Hypothalamus (tissue), 51 donors: ENCODE results near the gene MDM4.
"Not testable (repeated sequence)": the region's sequence is repeated elsewhere in the genome, so short reads cannot be mapped to it uniquely, and the experiment has no call there.

Experiments
- DNase-seq, 51 donors: peaks; one replicate each; lab custom pipeline; 2025; lab: John Stamatoyannopoulos, UW

MDM4 gene

GRCh38 chr1:204507317-204508105, 8.7 kb upstream of the MDM4 start:
- DNase-seq, result peak in 16 of 51 donors; percentile 12 to 79 (median 30)

GRCh38 chr1:204509186-204509635, 7.0 kb upstream of the MDM4 start:
- no peak for DNase-seq

DNA sequence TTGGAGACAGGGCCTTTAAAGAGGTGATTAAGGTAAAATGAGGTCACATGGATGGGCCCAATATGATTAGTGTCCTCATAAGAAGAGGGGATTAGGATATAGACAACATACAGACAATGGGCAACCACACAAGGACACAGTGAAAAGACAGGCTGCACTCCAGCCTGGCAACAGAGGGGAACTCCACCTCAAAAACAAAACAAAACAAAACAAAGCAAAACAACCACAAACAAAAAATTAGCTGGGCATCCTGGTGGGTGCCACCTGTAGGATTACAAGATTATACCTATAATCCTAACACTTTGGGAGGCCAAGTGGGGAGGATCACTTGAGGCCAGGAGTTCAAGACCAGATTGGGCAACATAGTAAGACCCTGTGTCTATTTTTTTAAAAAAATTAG, 4.8 kb upstream of the MDM4 start:
- DNase-seq, result no peak

DNA sequence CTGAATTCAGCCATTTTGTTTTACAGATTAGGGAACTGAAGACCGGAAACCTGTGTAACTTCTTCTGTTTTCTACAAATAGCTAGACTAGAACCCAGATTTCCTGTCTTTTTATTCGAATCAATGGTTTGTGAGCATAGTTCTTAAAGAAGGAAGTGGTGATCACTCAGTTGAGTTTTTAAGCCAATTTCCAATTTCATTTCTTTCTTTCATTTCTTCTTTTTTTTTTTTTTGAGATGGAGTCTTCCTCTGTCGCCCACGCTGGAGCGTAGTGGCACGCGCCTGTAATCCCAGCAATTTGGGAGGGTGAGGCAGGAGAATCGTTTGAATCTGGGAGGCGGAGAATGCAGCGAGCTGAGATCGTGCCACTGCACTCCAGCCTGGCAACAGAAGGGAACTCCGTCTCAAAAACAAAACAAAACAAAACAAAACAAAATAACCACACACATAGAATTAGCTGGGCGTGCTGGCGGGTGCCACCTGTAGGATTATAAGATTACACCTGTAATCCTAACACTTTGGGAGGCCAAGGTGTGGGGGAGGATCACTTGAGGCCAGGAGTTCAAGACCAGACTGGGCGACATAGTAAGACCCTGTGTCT, 3.0 kb upstream of the MDM4 start:
- peak in 2 of 51 donors; percentile 9 to 19 for DNase-seq

DNA sequence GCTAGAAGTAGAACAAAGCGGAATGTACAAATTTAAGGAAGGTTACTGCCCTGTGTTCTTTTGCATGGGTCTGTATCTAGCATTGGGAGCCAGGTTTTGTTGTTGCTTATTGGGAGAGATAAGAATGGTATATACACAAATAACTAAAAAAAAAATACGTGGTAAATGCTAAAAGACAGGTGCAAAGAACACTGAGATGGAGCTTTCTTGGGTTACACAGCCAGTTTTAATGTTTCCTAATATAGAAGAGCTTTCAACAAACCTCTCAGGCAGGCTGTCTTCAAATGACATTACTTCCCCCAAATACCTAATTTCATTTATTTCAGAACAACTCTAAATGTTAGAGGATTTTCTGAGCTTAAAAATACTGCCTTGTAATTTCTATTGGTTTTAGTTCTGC, 1.4 kb upstream of the MDM4 start:
- no peak for DNase-seq

- DNase-seq, result not testable (repeated sequence)
Measured at GRCh38 chr1:204517382-204517781, 1.2 kb downstream of the MDM4 start.

- no peak for DNase-seq
Measured at GRCh38 chr1:204520834-204521709, 4.9 kb downstream of the MDM4 start.

DNA sequence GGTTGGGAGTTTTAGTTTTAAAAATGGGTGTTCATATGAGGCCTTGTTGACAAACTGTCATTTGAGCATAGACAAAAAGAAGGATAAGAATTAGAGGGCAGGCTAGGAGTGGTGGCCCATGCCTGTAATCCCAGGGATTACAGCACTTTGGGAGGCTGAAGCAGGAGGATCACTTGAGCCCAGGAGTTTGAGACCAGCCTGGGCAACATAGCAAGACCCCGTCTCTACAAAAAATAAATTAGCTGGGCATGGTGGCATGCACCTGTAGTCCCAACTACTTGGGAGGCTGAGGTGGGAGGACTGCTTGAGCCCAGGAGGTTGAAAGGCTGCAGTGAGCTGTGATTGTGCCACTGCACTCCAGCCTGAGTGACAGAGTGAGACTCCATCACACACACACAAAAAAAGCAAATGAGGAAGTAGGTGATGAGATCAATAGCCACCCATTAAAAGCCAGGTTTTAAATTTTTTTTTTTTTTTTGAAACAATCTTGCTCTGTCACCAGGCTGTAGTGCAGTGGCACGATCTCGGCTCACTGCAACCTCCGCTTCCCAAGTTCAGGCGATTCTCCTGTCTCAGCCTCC, 5.8 kb downstream of the MDM4 start:
- DNase-seq, result not testable (repeated sequence)

DNA sequence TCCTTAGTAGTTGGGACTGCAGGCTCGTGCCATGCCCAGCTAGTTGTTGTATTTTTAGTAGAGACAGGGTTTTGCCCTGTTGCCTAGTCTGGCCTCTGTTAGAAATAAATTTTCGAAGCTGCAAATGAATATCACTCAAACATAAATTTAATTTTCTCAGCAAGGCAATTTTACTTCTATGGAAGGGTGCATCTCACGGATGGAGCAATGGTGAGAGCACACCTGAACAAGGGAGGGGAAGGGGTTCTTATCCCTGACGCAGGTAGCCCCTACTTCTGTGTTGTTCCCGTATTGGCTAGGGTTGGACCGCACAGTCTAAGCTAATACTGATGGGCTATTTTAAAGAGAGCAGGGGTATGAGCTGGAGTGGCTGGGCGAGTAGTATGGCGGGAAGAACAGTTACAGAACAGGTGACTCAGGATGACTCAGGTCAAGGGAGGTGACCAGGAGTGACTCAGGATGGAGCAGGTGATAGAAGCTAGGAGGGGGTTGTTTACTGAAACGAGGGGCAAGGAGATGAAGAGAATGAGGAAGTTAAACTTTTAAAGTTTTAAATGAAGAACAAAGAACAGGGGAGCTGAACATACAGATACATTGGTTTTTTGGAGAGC, 7.5 kb downstream of the MDM4 start:
- DNase-seq, result no peak

DNA sequence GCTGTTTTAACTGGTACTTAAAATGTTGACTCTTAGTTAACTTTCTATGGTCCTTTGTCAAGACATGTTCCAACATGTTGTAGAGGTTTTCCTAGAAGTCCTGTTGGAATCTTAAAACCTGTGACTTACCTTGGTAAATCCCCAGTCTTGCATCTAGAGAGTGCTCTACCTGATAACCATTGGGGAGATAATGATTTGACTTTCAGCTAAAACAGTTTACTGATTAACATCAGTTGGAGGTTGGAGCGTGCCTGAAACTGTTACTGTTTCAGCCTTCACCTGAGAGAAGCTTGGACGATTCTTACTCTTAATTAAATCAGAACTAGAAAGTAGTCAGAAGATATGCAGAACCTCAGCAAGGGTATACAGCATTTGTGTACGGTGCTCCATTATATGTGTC, 8.8 kb downstream of the MDM4 start:
- no peak for DNase-seq

DNA sequence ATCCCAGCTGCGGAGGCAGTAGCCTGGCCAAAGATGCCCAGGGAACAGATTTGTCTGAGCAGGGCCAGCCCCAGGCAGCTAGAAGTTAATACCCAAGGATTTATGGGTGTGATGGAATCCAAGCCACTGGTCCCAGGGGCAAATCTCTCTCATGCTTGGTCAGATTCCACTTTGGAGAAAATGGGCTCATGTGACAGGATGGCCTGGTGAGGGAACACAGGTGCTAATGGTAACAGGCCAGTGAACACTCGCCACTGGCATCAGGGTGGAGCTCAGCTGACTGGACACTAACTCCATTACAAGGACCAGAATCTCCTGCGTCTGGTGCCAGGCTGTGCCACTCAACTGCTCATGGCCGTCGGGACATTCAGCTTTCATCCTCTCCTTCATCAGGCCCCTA, 12.0 kb downstream of the MDM4 start:
- no peak for DNase-seq

DNA sequence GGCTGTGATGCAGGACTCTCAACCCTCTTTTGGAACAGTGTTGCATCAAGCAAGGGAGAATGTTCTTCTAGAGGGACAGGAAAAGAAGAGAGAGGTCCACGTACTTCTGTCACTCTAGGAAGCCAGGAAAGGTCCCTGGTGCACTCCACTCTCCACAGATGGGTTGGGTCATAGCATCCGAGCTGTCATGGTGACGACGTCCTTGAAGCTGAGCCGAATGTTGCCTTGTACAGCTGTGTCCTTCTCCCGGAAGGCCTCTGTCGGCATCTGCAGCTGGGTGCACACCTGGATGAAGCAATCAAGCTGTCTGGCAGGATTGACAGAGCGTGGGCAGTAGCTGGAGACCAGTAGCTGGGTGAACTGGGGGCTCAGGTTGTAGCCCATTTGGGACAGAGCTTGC, 12.5 kb downstream of the MDM4 start:
- no peak for DNase-seq

GRCh38 chr1:204529371-204529895, 13.2 kb downstream of the MDM4 start:
- no peak for DNase-seq

DNA sequence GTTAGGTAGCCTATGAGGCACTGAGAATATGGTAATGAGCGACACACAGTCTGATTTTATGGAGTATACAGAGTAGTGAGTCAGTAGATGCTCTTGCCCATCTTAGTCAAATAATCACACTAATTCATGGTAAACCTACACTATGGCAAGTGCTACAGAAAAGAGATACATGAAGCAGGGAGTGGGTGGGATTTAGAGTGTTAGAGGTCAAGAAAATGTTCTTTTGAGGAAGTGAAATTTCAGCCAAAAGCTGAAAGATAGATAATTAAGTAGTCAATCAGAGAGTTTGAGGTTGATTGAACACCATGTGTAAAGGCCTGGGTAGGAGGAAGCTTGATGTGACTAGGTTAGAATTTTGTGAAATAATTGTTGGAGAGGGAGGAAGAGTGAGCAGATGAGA, 14.7 kb downstream of the MDM4 start:
- no peak for DNase-seq

DNA sequence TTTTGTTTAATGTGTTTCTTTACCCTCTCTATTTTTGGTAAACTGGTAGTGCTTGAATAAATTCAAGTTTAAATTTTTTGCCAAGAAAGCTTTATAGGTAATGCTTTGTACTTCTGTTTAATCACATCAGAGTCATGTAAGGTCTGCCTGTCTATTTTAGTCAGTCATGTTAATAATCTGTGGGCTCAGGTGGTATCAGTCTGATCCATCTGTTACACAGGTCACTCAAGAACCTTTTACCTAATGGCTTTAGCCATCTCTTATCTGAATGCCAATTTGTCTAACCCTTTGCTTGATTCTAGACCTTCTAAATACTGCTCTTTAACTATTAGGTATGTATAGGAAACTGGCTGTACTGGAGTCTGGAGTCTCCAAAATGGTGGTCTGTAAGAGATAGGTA, 16.6 kb downstream of the MDM4 start:
- no peak for DNase-seq

- DNase-seq, result no peak
Measured at GRCh38 chr1:204541626-204542025, 25.4 kb downstream of the MDM4 start.

DNA sequence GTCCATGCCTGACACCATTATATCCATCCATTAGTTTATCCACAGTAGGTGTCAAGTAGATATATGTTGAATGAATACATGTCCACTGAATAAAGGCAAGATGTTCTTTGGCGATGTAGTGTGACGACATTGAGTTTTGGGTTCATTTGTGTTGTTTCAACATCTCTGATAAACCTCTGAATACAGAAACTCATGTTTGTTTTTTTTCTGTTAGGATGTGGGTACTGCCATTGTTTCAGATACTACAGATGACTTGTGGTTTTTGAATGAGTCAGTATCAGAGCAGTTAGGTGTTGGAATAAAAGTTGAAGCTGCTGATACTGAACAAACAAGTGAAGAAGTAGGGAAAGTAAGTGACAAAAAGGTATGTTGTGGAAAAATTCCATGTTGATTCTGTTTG, 28.1 kb downstream of the MDM4 start:
- DNase-seq, result no peak

GRCh38 chr1:204545202-204545601, 29.0 kb downstream of the MDM4 start:
- DNase-seq, result no peak

GRCh38 chr1:204545881-204546280, 29.7 kb downstream of the MDM4 start:
- DNase-seq, result no peak

- no peak for DNase-seq
Measured at GRCh38 chr1:204548265-204548664, 32.1 kb downstream of the MDM4 start.
